ENCODE measurements around the gene TMCO2.

GRCh38 chr1:40245686-40246085, 2.1 kb upstream of the TMCO2 start:
- TF ChIP-seq JUNB (IDR thresholded peaks at IDR 0.05; ENCODE audit: unreplicated experiment): no peak
- no peak for TF ChIP-seq POLR2AphosphoS5 (IDR thresholded peaks at IDR 0.05; ENCODE audit: low read depth)
- TF ChIP-seq EZH2phosphoT487 (IDR thresholded peaks at IDR 0.05; ENCODE audit: unreplicated experiment): no peak
- no peak for TF ChIP-seq CTCF (conservative IDR thresholded peaks at IDR 0.05; ENCODE audit: low read depth in 2 of 2)
- no peak for TF ChIP-seq CREB1 (CRISPR knock-in tag; IDR thresholded peaks at IDR 0.05; ENCODE audit: low read depth)
- no peak for TF ChIP-seq EZH2 (IDR thresholded peaks at IDR 0.05; ENCODE audit: low read depth, unreplicated experiment)
- no peak for TF ChIP-seq ETS1 (IDR thresholded peaks at IDR 0.05)
- TF ChIP-seq ZNF331 (CRISPR knock-in tag; IDR thresholded peaks at IDR 0.05; ENCODE audit: low read depth): no peak
- no peak for TF ChIP-seq NANOG (IDR thresholded peaks at IDR 0.05; ENCODE audit: borderline replicate concordance)
- no peak for TF ChIP-seq REST (IDR thresholded peaks at IDR 0.05; ENCODE audit: unreplicated experiment)
- no peak for TF ChIP-seq ZNF114 (CRISPR knock-in tag; IDR thresholded peaks at IDR 0.05)
- TF ChIP-seq ZNF462 (CRISPR knock-in tag; IDR thresholded peaks at IDR 0.05): no peak

Data from GM23338 (cell line).